Stimulated activated CD4-positive, alpha-beta T cell treated with anti-CD3 and anti-CD28 coated beads, TNF-alpha, amount 100 ng/mL, for 24 hours (primary cell): Measurements from ENCODE around the gene TRIM16.
"Not testable (repeated sequence)": the region's sequence is repeated elsewhere in the genome, so short reads cannot be mapped to it uniquely, and the experiment has no call there.

ENCODE experiments used
- DNase-seq, 3 experiments: peaks; one replicate each; pipeline ENCODE4 v3.0.0-alpha.2; 2020; ENCODE audit warnings: low read depth in 3 of 3

TRIM16 gene

GRCh38 chr17:15683824-15684478, at the start of gene TRIM16:
TRIM16 (minus strand) TSS chr17:15684311; CDS start chr17:15651609, 32,702 bp downstream.
- DNase-seq: peak; percentile 65 to 75 (median 67)

GRCh38 chr17:15733174-15733789, 49.2 kb upstream of the TRIM16 start:
- DNase-seq: not testable (repeated sequence)

- DNase-seq: not testable (repeated sequence)
Measured at GRCh38 chr17:15731900-15732299, 47.8 kb upstream of the TRIM16 start, which contains the start of gene TBC1D26. TBC1D26 (plus strand) TSS chr17:15732283; CDS start chr17:15735349, 3,066 bp downstream.

GRCh38 chr17:15730535-15730934, 46.4 kb upstream of the TRIM16 start:
- DNase-seq: not testable (repeated sequence)

GRCh38 chr17:15716601-15717563, 32.8 kb upstream of the TRIM16 start:
- DNase-seq: not testable (repeated sequence)

GRCh38 chr17:15708879-15709278, 24.8 kb upstream of the TRIM16 start:
- not testable (repeated sequence) for DNase-seq

- DNase-seq: not testable (repeated sequence)
Measured at GRCh38 chr17:15704813-15705212, 20.7 kb upstream of the TRIM16 start.

GRCh38 chr17:15704239-15704638, 20.1 kb upstream of the TRIM16 start:
- DNase-seq: not testable (repeated sequence)

GRCh38 chr17:15699937-15700336, 15.8 kb upstream of the TRIM16 start:
- DNase-seq: not testable (repeated sequence)

- DNase-seq: peak; percentile 92 to 99 (median 98)
Measured at GRCh38 chr17:15699413-15699924, 15.4 kb upstream of the TRIM16 start, which contains the start of gene ZNF286A. ZNF286A (plus strand) TSS chr17:15699752; CDS start chr17:15700330, 578 bp downstream.

GRCh38 chr17:15698967-15699366, 14.9 kb upstream of the TRIM16 start:
- DNase-seq: not testable (repeated sequence)

- DNase-seq: not testable (repeated sequence)
Measured at GRCh38 chr17:15687494-15687893, 3.4 kb upstream of the TRIM16 start.

GRCh38 chr17:15683135-15683534, 976 bp downstream of the TRIM16 start:
- DNase-seq: not testable (repeated sequence)

GRCh38 chr17:15675991-15676390, 8.1 kb downstream of the TRIM16 start:
- DNase-seq: not testable (repeated sequence)

- DNase-seq: not testable (repeated sequence)
Measured at GRCh38 chr17:15674640-15675039, 9.5 kb downstream of the TRIM16 start.

GRCh38 chr17:15669526-15669925, 14.6 kb downstream of the TRIM16 start:
- not testable (repeated sequence) for DNase-seq

- DNase-seq: no peak
Measured at GRCh38 chr17:15663691-15664090, 20.4 kb downstream of the TRIM16 start.

- DNase-seq: no peak
Measured at GRCh38 chr17:15663176-15663575, 20.9 kb downstream of the TRIM16 start.

- DNase-seq: no peak
Measured at GRCh38 chr17:15662681-15663080, 21.4 kb downstream of the TRIM16 start.

GRCh38 chr17:15660077-15660476, 24.0 kb downstream of the TRIM16 start:
- no peak for DNase-seq

- no peak for DNase-seq
Measured at GRCh38 chr17:15659663-15660062, 24.4 kb downstream of the TRIM16 start.

GRCh38 chr17:15659236-15659635, 24.9 kb downstream of the TRIM16 start:
- no peak for DNase-seq
